Adrenal gland (tissue), 12 donors: ENCODE measurements around the gene KIF26B. TPM values are rescaled to one million over a fixed set of nuclear protein-coding genes. Genes with fewer than 3 reads are reported as not detected.

Experiments used
- DNase-seq, 7 donors: peaks; one replicate each; pipeline ENCODE4 v3.0.0-alpha.2; 2019 to 2020
- H3K27ac ChIP-seq, 5 donors: fragments of 200-600 bp; sonication (generic) in 4 of 5; 1 replicate in 3 of 5; 2 replicates in 2 of 5; pipeline versions ENCODE4 v1.5.1 to v1.8.0; 2016 to 2020; ENCODE audit warnings: mild to moderate bottlenecking in 1 of 5
- H3K27me3 ChIP-seq: fragments of 200-600 bp; 2 replicates; pipeline ENCODE4 v1.8.0; 2021
- H3K36me3 ChIP-seq, 2 donors: fragments of 200-600 bp; replicated peaks in 1 of 2; 1 replicate in 1 of 2; 2 replicates in 1 of 2; pipeline versions ENCODE4 v1.5.1 to v1.8.0; 2018 to 2022
- H3K4me1 ChIP-seq, 2 donors: fragments of 200-600 bp; replicated peaks in 1 of 2; 1 replicate in 1 of 2; 2 replicates in 1 of 2; pipeline versions ENCODE4 v1.5.1 to v1.8.0; 2018 to 2021
- H3K4me3 ChIP-seq, 4 donors: fragments of 200-600 bp; sonication (generic) in 3 of 4; one replicate each; pipeline ENCODE4 v1.5.1; 2016 to 2018
- H3K9me3 ChIP-seq, 3 donors: fragments of 200-600 bp; sonication (generic) in 1 of 3; replicated peaks in 1 of 3; 1 replicate in 2 of 3; 2 replicates in 1 of 3; pipeline versions ENCODE4 v1.5.1 to v1.8.0; 2016 to 2021
- CTCF ChIP-seq, 6 experiments: fragments of 450-650 bp in 4 of 6; fragments of 200-600 bp in 2 of 6; sonication (generic) in 1 of 6; IDR thresholded peaks; 1 replicate in 5 of 6; 2 replicates in 1 of 6; pipeline versions ENCODE4 v1.5.1 to v1.8.0; 2016 to 2021; ENCODE audit warnings: antibody characterized with exemption in 6 of 6, mild to moderate bottlenecking in 2 of 6, moderate library complexity in 1 of 6
- POLR2A ChIP-seq, 2 donors: fragments of 450-650 bp; IDR thresholded peaks; one replicate each; pipeline ENCODE4 v1.6.1; 2017; ENCODE audit warnings: antibody characterized with exemption in 2 of 2, mild to moderate bottlenecking in 2 of 2, moderate library complexity in 1 of 2
- WGBS, 4 donors: extraction: QIAGEN DNeasy Blood & Tissue Kit in 2 of 4; methylation state at CpG; one replicate each; pipeline versions ENCODE4 v1.1.5 to v1.1.7; 2013 to 2017; 5-methylcytosine and 5-hydroxymethylcytosine counted together
- intact Hi-C, 2 donors: fragments of 100-400 bp; cut with DNase I; formaldehyde crosslinking; loops; one replicate each; pipeline versions ENCODE4 v1.14.1 to v1.15.0; 2022 to 2023
- polyA plus RNA-seq, 3 donors: library from polyadenylated mRNA; stranded (reverse); fragments of 200-250 nt in 2 of 3; fragments of 350-450 nt in 1 of 3; fragmentation: Illumina TruSeq in 1 of 3; extraction: RNeasy Lipid Tissue Mini Kit (QIAGEN cat#74804) in 1 of 3; gene quantifications; one replicate each; pipeline ENCODE4 v1.2.3, GENCODE V29; 2013 to 2014
- total RNA-seq, 9 donors: library from RNA; depleted of rRNA in 4 of 9; stranded (reverse); fragments of >200 nt in 4 of 9; fragments of 120-200 nt in 1 of 9; fragmentation: NEBNext Ultra II Directional in 1 of 9; extraction: Animal tissue kit (Norgen Biotek cat#: 25700) in 1 of 9; gene quantifications; one replicate each; pipeline versions ENCODE4 v1.1.0 to v1.2.4, GENCODE V29; 2013 to 2023
- donor health status: healthy with polysubstance abuse.
- donor health status: Bipolar disorder and iron deficiency.
- donor health status: DM: yes; HTN: yes; CAD: no.
- donor health status: DM: no; HTN: no; CAD: no.
- donor health status: DM: no; HTN: no; CAD: no.
- donor health status: DM: yes; HTN: yes; CAD: no.

KIF26B gene
- total and polyA plus RNA-seq, 12 donors: 0.20 to 4.6 (median 2.6) TPM

- no peaks in the 10 kb centered on the region for H3K36me3 ChIP-seq
- no peaks in the 10 kb centered on the region for H3K27me3 ChIP-seq
- H3K27ac ChIP-seq: no peak overlapping the region
- no peak overlapping the region for H3K4me3 ChIP-seq
- DNase-seq: peak in 1 of 7 donors; percentile 14
- no peaks in the 10 kb centered on the region for H3K9me3 ChIP-seq
- H3K4me1 ChIP-seq: no peaks in the 10 kb centered on the region
- WGBS, 4 donors: 79 to 90% (median 87%) methylated on average over 12 of the region's 12 CpGs
- intact Hi-C loops: no loop called here
- no peak for TF ChIP-seq POLR2A (IDR thresholded peaks at IDR 0.05)
- no peak for TF ChIP-seq CTCF (IDR thresholded peaks at IDR 0.05)
These were observed 434.5 kb downstream of the KIF26B start for GRCh38 chr1:245589316-245589715.

GRCh38 chr1:245589906-245590305 lies 435.1 kb downstream of the KIF26B start:
- 66 to 89% (median 74%) methylated on average over 15 to 26 of the region's 26 CpGs for WGBS, 4 donors
- DNase-seq: peak in 1 of 7 donors; percentile 24
- Histone ChIP-seq H3K36me3 (no peaks in the 10 kb centered on the region), H3K4me1 (no peaks in the 10 kb centered on the region), H3K27ac (no peak overlapping the region), H3K4me3 (no peak overlapping the region), H3K9me3 (no peaks in the 10 kb centered on the region), H3K27me3 (no peaks in the 10 kb centered on the region)
- TF ChIP-seq POLR2A (IDR thresholded peaks at IDR 0.05) (no peak), CTCF (IDR thresholded peaks at IDR 0.05) (no peak)
- intact Hi-C loops: no loop called here

GRCh38 chr1:245590726-245591125 lies 435.9 kb downstream of the KIF26B start:
- no peaks in the 10 kb centered on the region for H3K9me3 ChIP-seq
- H3K4me3 ChIP-seq: no peak overlapping the region
- no peak for DNase-seq
- 72 to 81% (median 80%) methylated on average over 4 of the region's 4 CpGs for WGBS, 4 donors
- intact Hi-C loops: no loop called here
- no peaks in the 10 kb centered on the region for H3K36me3 ChIP-seq
- no peaks in the 10 kb centered on the region for H3K27me3 ChIP-seq
- TF ChIP-seq POLR2A (IDR thresholded peaks at IDR 0.05) (no peak), CTCF (IDR thresholded peaks at IDR 0.05) (no peak)
- H3K4me1 ChIP-seq: no peaks in the 10 kb centered on the region
- no peak overlapping the region for H3K27ac ChIP-seq

- peak in 1 of 7 donors; percentile 23 for DNase-seq
- Histone ChIP-seq H3K9me3 (no peaks in the 10 kb centered on the region), H3K4me1 (no peaks in the 10 kb centered on the region), H3K27me3 (no peaks in the 10 kb centered on the region), H3K27ac (no peak overlapping the region), H3K4me3 (no peak overlapping the region), H3K36me3 (no peaks in the 10 kb centered on the region)
- 88 to 91% (median 89%) methylated on average over 25 of the region's 25 CpGs for WGBS, 4 donors
- intact Hi-C loops: no loop called here
- TF ChIP-seq POLR2A (IDR thresholded peaks at IDR 0.05) (no peak), CTCF (IDR thresholded peaks at IDR 0.05) (no peak)
These were observed 436.8 kb downstream of the KIF26B start for GRCh38 chr1:245591346-245592188.
